GM21737 (cell line): ENCODE data around the gene DOCK6.

Source experiments
- ATAC-seq: cut with Tn5 transposase; IDR thresholded peaks from one replicate; pipeline ENCODE4 v1.9.1; 2021; ENCODE audit warnings: mild to moderate bottlenecking, moderate library complexity; ENCODE audit not compliant: unreplicated experiment

Gene DOCK6

DNA sequence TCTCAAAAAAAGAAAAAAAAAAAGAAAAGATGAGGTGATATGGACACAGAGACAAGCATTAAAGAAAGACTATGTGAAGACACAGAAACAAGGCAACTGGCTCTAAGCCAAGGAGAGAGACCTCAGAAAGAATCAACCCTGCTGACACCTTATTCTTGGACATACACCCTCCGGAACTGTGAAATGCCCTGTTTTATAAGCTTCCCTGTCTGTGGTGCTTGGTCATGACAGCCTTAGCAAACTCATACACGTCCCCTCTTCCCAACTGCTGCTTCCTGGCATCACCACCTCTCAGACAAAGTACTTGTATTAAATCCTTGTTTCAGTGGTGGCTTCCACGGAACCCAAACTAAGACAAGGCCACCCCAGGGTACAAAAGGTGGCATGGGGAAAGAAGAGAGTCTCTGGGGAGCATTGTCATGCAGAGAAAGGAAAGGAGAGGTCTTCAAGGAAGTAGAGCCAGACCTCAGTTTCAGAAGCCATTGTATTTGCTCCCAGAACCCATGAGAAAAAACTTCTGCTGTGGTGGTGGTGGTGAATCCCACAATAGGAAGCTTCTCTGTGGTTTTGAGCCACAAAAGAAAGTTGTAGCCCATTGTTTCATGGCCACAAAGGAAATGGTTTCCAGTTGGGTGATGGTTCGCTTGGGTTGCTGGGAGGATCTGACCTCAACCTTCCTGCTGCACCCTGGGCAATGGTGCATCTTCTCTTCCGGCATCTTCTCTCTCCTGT, 17.3 kb upstream of the DOCK6 start:
- ATAC-seq = no peak

GRCh38 chr19:11278670-11279069, 16.3 kb upstream of the DOCK6 start:
- ATAC-seq = no peak

- no peak for ATAC-seq
These were observed 12.3 kb upstream of the DOCK6 start for GRCh38 chr19:11274533-11275086.

DNA sequence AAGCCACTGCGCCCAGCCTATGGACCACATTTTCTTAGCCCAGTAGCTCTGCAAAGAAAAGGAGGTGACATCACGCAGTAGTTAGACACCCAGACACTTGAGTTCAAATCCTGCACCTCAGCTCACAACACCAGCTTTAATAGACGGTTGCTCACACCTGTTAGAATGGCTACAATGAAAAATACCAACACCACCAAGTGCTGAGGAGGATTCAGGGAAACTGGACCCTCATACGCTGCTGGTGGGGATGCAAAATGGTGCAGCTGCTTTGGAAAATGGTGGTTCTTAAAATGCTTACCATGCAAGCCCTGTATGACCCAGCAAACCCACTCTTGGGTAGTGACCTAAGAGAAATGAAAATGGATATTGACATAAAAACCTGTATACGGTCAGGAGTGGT, 11.7 kb upstream of the DOCK6 start:
- ATAC-seq = no peak

DNA sequence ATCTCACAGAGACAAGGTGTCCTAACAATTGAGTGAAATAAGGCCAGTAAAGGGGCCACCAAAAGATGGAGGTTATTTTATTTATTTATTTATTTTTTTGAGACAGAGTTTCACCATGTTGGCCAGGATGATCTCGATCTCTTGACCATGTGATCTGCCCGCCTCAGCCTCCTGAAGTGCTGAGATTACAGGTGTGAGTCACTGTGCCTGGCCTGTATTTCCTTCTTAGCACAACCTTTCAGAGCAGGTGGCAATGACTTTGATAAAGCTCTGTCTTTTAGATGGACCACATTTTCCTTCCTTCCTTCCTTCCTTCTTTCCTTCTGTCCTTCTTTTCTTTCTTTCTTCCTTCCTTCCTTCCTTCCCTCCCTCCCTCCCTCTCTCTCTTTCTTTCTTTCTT, 11.0 kb upstream of the DOCK6 start:
- no peak for ATAC-seq

GRCh38 chr19:11269408-11269807, 7.1 kb upstream of the DOCK6 start:
- ATAC-seq = no peak

- no peak for ATAC-seq
These were observed 6.5 kb upstream of the DOCK6 start for GRCh38 chr19:11268783-11269267.

- ATAC-seq = no peak
These were observed 5.2 kb upstream of the DOCK6 start for GRCh38 chr19:11267316-11268085.

DNA sequence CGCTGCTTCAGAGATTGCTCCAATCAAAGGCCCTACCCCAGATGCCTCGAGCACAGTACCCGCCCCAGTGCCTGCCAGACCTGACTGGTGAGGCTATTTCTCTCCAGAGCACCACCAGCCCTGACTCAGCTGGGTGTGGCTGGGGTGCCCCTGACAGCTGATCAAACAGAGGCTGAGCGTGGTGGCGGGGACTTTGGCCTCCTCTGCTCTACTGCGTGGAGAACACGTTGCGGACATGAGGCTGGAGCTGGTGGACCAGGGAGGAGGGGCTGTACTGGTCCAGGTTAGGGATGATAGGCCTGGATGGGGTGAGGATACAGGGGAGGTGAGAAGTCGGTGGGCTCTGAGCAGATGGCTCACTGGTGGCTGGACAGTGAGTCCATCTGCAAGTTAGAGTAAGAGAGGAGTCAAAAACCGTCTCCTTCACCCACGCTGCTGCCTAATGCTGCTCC, 3.5 kb upstream of the DOCK6 start:
- ATAC-seq = no peak

- ATAC-seq = no peak
These were observed 3.0 kb upstream of the DOCK6 start for GRCh38 chr19:11265177-11265784.

GRCh38 chr19:11264452-11265176, 2.3 kb upstream of the DOCK6 start:
- no peak for ATAC-seq

DNA sequence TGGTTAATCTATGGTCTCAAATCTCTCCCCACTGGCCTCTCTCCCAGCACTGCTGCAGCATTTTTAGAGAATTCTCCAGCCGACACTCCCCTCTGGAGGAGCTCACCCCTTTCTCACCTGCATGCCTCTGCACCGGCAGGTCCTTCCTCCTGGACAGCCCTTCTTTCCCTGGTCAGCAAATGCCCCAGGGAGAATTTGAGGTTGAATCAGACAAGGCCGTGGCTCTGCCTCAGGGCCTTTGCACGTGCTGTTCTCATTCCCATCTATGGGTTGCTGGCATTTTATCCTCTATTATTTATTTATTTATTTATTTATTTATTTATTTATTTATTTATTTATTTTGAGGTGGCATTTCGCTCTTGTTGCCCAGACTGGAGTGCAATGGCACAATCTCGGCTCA, 1.4 kb upstream of the DOCK6 start:
- no peak for ATAC-seq

GRCh38 chr19:11261431-11261970, 823 bp downstream of the DOCK6 start:
- no peak for ATAC-seq

- no peak for ATAC-seq
These were observed 1.3 kb downstream of the DOCK6 start for GRCh38 chr19:11260996-11261395.

DNA sequence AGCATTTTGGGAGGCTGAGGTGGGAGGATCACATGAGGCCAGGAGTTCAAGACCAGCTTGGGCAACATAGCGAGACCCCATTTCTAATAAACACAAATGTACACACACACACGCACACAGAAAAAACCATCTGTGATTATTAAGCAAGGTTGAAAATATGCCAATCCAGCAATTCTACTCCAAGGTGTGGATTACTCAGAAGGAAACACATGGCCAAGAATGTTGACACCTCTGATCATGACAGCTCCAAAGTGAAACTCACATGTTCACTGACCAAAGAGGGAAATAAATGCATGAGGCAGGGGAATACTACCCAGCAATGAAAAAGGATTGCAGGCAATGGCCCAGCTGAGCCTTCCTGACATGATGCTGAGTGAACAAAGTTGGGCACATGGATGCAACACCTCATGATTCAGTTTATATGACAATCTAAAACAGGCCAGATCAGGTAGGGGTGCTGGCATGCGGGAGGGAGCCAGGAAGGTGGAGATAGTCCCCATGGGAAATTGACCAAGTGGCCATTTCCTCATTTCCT, 4.4 kb downstream of the DOCK6 start:
- no peak for ATAC-seq

GRCh38 chr19:11256189-11256588, 6.1 kb downstream of the DOCK6 start:
- no peak for ATAC-seq

DNA sequence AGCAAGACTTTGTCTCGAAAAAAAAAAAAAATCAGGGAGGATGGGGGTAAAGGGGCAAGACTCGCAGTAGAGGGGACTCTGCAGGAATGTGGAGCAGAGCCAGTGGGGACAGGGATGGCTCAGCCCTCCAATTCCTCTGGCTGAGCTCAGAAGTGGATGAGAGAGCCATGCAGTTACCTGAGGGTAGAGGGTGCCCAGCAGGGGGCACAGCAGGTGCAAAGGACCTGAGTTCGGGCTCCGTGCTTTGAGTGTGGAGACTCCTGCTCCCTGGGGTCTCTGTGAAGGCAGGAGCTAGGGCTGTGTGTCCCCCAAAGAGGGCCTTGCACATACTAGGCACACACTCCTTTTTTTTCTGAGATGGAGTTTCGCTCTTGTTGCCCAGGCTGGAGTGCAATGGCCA, 7.7 kb downstream of the DOCK6 start:
- ATAC-seq = no peak

DNA sequence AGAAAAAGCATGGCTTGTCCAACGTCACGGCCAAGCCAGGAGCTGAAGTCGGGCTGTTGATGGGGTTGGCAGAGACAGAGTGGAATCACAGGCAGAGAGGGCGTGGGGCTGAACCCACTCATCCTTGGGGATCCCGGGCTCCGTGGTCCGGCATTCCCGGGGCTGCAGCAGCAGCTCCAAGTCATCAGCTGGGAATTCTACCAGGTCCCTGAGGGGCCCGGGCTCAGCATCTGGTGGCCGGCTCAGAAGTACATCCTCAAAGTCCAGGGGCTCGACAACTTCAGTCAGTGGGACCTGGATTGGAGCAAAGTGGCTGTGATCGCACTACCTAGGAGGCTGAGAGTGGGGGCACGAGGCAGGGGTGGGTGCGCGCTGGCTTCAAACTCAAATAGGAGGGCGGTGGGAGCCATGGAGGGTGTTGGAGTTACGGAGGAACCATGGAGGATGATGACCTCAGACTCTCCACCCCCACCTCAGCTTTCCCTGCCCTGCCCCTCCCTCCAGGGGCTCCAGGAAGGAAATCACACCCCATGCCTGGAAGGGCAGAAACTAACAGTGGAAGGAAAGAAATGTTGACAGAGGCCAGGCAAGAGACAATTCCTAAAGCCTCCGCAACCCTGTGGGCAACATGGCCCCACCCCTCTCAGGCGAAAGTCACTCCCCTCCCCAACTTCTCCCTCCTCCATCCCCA, 9.5 kb downstream of the DOCK6 start:
- ATAC-seq = no peak

DNA sequence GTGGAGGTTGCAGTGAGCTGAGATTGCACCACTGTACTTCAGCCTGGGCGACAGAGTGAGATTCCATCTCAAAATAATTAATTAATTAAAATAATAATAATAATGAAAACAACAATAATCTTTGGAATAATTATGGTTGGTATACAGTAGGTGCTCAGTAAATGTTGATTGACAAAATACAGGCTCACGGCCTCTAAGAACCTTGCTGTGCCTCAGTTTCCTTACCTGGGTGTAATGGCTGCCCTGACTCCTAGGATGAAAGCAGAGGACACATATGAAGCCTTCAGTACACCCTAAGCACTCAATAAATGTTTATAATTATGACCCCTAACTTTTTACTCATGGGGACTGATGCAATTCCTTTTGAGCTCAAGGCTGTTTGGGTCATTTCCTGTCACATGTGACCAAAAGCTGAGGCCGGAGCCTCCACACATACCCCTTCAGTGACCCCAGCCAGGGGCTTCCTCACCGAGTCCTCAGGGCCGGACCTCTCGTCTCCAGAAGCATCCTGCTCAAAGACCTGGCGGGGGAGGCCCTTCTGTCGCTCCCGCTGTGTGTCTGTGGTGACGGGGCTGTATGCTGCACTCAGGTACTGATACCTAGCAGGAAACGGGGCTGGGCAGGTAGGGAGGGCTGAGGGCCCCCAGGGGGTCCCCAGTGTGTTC, 10.5 kb downstream of the DOCK6 start:
- no peak for ATAC-seq
